HG03060 (cell line): ENCODE data around the gene ZDHHC14.

ENCODE experiments used
- ATAC-seq: cut with Tn5 transposase; IDR thresholded peaks from one replicate; pipeline ENCODE4 v1.9.1; 2021; ENCODE audit warnings: low read depth, moderate number of reproducible peaks; ENCODE audit not compliant: unreplicated experiment

Gene ZDHHC14

GRCh38 chr6:157541618-157542413 is 160.8 kb downstream of the ZDHHC14 start:
- ATAC-seq: no peak

GRCh38 chr6:157542414-157543160 is 161.6 kb downstream of the ZDHHC14 start:
- no peak for ATAC-seq

- ATAC-seq: no peak
These were observed 165.3 kb downstream of the ZDHHC14 start for GRCh38 chr6:157546321-157546720.

GRCh38 chr6:157547112-157547511 is 166.1 kb downstream of the ZDHHC14 start:
- no peak for ATAC-seq

GRCh38 chr6:157548635-157549467 is 167.9 kb downstream of the ZDHHC14 start:
- no peak for ATAC-seq

- ATAC-seq: no peak
These were observed 168.4 kb downstream of the ZDHHC14 start for GRCh38 chr6:157549468-157549745.

GRCh38 chr6:157550114-157550989 is 169.4 kb downstream of the ZDHHC14 start:
- no peak for ATAC-seq

- no peak for ATAC-seq
These were observed 170.2 kb downstream of the ZDHHC14 start for GRCh38 chr6:157551041-157551832.

- no peak for ATAC-seq
These were observed 171.2 kb downstream of the ZDHHC14 start for GRCh38 chr6:157552081-157552747.

- ATAC-seq: no peak
These were observed 172.0 kb downstream of the ZDHHC14 start for GRCh38 chr6:157552820-157553485.

GRCh38 chr6:157554747-157555146 is 173.8 kb downstream of the ZDHHC14 start:
- ATAC-seq: no peak

- no peak for ATAC-seq
These were observed 174.6 kb downstream of the ZDHHC14 start for GRCh38 chr6:157555455-157556143.

GRCh38 chr6:157556144-157556645 is 175.2 kb downstream of the ZDHHC14 start:
- ATAC-seq: no peak

- no peak for ATAC-seq
These were observed 175.9 kb downstream of the ZDHHC14 start for GRCh38 chr6:157556671-157557430.

GRCh38 chr6:157557559-157557958 is 176.6 kb downstream of the ZDHHC14 start:
- peak; percentile 33 for ATAC-seq

- ATAC-seq: no peak
These were observed 177.1 kb downstream of the ZDHHC14 start for GRCh38 chr6:157558049-157558448.
